ENCODE results near the gene R3HDM2.

DNA sequence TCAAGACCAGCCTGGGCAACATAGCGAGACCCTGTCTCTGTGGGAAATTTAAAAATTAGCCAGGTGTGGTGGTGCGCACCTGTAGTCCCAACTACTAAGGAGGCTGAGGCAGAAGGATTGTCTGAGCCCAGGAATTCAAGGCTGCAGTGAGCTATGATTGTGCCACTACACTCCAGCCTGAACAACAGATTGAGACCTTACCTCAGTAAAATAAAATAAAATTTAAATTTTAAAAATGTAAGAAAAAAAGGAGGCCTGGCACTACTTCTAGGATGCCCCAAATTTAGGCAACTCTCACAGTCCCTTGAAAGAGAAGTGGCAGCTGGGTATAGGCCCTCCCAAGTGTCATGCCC lies 23.3 kb upstream of the R3HDM2 start:
- no peak for TF ChIP-seq CTCF (IDR thresholded peaks at IDR 0.05)
- TF ChIP-seq EZH2 (IDR thresholded peaks at IDR 0.05; ENCODE audit: borderline replicate concordance, insufficient read depth, low read depth, low read length, poor library complexity, severe bottlenecking): no peak

Data from B cell (primary cell).